Karpas-422 (cell line): Measurements from ENCODE around the gene BTBD18. TPM values are rescaled to one million over a fixed set of nuclear protein-coding genes. Genes with fewer than 3 reads are reported as not detected.
A peak's percentile ranks its signal among the peaks of the same experiment; 100 is the strongest.

Experiments used
- DNase-seq: peaks from one replicate; pipeline ENCODE4 v3.0.0-alpha.2; 2015
- H2AFZ ChIP-seq: fragments of 200-600 bp; sonication (generic); 2 replicates; pipeline ENCODE4 v1.6.1; 2014; ENCODE audit warnings: antibody characterized with exemption, low read length, mixed read lengths
- H3K27ac ChIP-seq: fragments of 200-600 bp; sonication (generic); 2 replicates; pipeline ENCODE4 v1.5.1; 2014; ENCODE audit warnings: mild to moderate bottlenecking, low read length, moderate library complexity
- H3K27me3 ChIP-seq: fragments of 200-600 bp; sonication (generic); 2 replicates; pipeline ENCODE4 v1.6.1; 2014; ENCODE audit warnings: low read length, mixed read lengths
- H3K36me3 ChIP-seq: fragments of 200-600 bp; sonication (generic); 2 replicates; pipeline ENCODE4 v1.6.1; 2014; ENCODE audit warnings: low read length, mixed read lengths; ENCODE audit not compliant: insufficient read depth
- H3K4me1 ChIP-seq: fragments of 200-600 bp; sonication (generic); 2 replicates; pipeline ENCODE4 v1.6.1; 2014; ENCODE audit warnings: mild to moderate bottlenecking, low read length, mixed read lengths
- H3K4me2 ChIP-seq: fragments of 200-600 bp; sonication (generic); 2 replicates; pipeline ENCODE4 v1.6.1; 2014; ENCODE audit warnings: low read length, low read depth, mild to moderate bottlenecking; ENCODE audit not compliant: poor library complexity, severe bottlenecking
- H3K4me3 ChIP-seq: fragments of 200-600 bp; sonication (generic); 2 replicates; pipeline ENCODE4 v1.5.1; 2014; ENCODE audit warnings: mild to moderate bottlenecking, antibody characterized with exemption, low read length, mixed read lengths
- H3K79me2 ChIP-seq: fragments of 200-600 bp; sonication (generic); 2 replicates; pipeline ENCODE4 v1.6.1; 2014; ENCODE audit warnings: mild to moderate bottlenecking, low read length, mixed read lengths
- H3K9ac ChIP-seq: fragments of 200-600 bp; sonication (generic); 2 replicates; pipeline ENCODE4 v1.6.0; 2014; ENCODE audit warnings: low read length
- H3K9me2 ChIP-seq: fragments of 200-600 bp; sonication (generic), shearing (Covaris generic); replicated peaks from 2 replicates; pipeline ENCODE4 v1.6.0; 2014; ENCODE audit warnings: mild to moderate bottlenecking, low read length, moderate library complexity; ENCODE audit not compliant: insufficient read depth
- H3K9me3 ChIP-seq: fragments of 300-700, 200-600 bp; sonication (generic); 2 replicates; pipeline ENCODE4 v1.6.1; 2014; ENCODE audit warnings: low read length, mixed read lengths
- H4K20me1 ChIP-seq: fragments of 200-600 bp; sonication (generic); 2 replicates; pipeline ENCODE4 v1.6.1; 2014; ENCODE audit warnings: mild to moderate bottlenecking, antibody characterized with exemption, low read length, low read depth; ENCODE audit not compliant: insufficient read depth
- total RNA-seq: library from RNA; depleted of rRNA; stranded (reverse); fragments of >200 nt; shearing (Covaris generic); gene quantifications from 2 replicates; pipeline ENCODE4 v1.2.3, GENCODE V29; 2014; ENCODE audit warnings: low replicate concordance

Gene BTBD18
- total RNA-seq, 1 experiment from 2014 or later: not detected

- no peak overlapping the region for H3K4me2 ChIP-seq
- H3K4me3 ChIP-seq: no peak overlapping the region
- no peaks in the 10 kb centered on the region for H4K20me1 ChIP-seq
These were observed 1.3 kb upstream of the BTBD18 start for GRCh38 chr11:57752954-57753353.

GRCh38 chr11:57751176-57751575, 443 bp downstream of the BTBD18 start:
- Histone ChIP-seq H3K4me3 (no peak overlapping the region), H3K9me2 (no peaks in the 10 kb centered on the region), H4K20me1 (no peaks in the 10 kb centered on the region), H3K4me2 (no peak overlapping the region), H3K9me3 (no peaks in the 10 kb centered on the region), H3K36me3 (no peaks in the 10 kb centered on the region), H3K27me3 (no peaks in the 10 kb centered on the region), H3K9ac (no peak overlapping the region), H3K27ac (no peak overlapping the region), H2AFZ (no peak overlapping the region), H3K79me2 (no peaks in the 10 kb centered on the region), H3K4me1 (no peaks in the 10 kb centered on the region)
- DNase-seq: no peak

More at GRCh38 chr11:57752954-57753353, 1.3 kb upstream of the BTBD18 start:
- no peaks in the 10 kb centered on the region for H3K27me3 ChIP-seq
- H3K9me2 ChIP-seq: no peaks in the 10 kb centered on the region
- H3K27ac ChIP-seq: no peak overlapping the region
- no peak for DNase-seq
- no peak overlapping the region for H2AFZ ChIP-seq
- no peaks in the 10 kb centered on the region for H3K9me3 ChIP-seq
- no peaks in the 10 kb centered on the region for H3K36me3 ChIP-seq
- H3K4me1 ChIP-seq: no peaks in the 10 kb centered on the region
- H3K9ac ChIP-seq: no peak overlapping the region
- H3K79me2 ChIP-seq: no peaks in the 10 kb centered on the region

- no peak overlapping the region for H3K9ac ChIP-seq
- peaks cover 9% of the 10 kb centered on the region for H3K4me1 ChIP-seq
- no peak overlapping the region for H3K27ac ChIP-seq
- no peak overlapping the region for H3K4me2 ChIP-seq
- H3K9me2 ChIP-seq: no peaks in the 10 kb centered on the region
- peaks cover 20% of the 10 kb centered on the region; the same call in 1 of the 2 replicates for H3K36me3 ChIP-seq
- no peaks in the 10 kb centered on the region for H3K9me3 ChIP-seq
- no peaks in the 10 kb centered on the region for H4K20me1 ChIP-seq
- H3K4me3 ChIP-seq: no peak overlapping the region
- no peak overlapping the region for H2AFZ ChIP-seq
- DNase-seq: peak; percentile 37
- peaks cover 11% of the 10 kb centered on the region for H3K79me2 ChIP-seq
- no peaks in the 10 kb centered on the region for H3K27me3 ChIP-seq
These were observed 4.7 kb downstream of the BTBD18 start for GRCh38 chr11:57746920-57747319.

DNA sequence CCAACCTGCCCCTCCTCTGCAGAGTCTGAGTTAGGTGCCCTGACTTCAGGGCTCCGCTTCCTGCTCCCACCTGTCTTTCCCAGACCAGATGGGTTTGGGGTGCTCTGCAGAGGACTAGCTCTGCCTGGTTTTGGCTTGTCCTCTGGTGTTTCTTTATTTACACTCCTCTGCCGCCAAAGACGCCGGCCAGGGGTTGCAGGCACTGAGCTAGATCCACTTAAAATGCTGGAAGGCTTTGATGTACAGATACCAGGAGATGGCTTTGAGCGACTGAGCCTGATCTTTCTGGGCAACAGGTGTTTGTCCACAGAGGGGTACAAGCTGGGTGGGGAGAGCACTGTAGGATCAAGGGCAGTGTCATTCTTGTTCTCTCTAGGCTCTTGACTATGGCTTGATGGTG, 6.4 kb downstream of the BTBD18 start:
- Histone ChIP-seq H4K20me1 (no peaks in the 10 kb centered on the region), H2AFZ (no peak overlapping the region), H3K9me2 (no peaks in the 10 kb centered on the region), H3K4me2 (no peak overlapping the region), H3K9me3 (no peaks in the 10 kb centered on the region), H3K27ac (no peak overlapping the region), H3K4me3 (no peak overlapping the region), H3K79me2 (peaks cover 20% of the 10 kb centered on the region), H3K36me3 (peaks cover 20% of the 10 kb centered on the region; the same call in 1 of the 2 replicates), H3K27me3 (no peaks in the 10 kb centered on the region), H3K9ac (no peak overlapping the region), H3K4me1 (peaks cover 17% of the 10 kb centered on the region)
- peak; percentile 38 for DNase-seq

DNA sequence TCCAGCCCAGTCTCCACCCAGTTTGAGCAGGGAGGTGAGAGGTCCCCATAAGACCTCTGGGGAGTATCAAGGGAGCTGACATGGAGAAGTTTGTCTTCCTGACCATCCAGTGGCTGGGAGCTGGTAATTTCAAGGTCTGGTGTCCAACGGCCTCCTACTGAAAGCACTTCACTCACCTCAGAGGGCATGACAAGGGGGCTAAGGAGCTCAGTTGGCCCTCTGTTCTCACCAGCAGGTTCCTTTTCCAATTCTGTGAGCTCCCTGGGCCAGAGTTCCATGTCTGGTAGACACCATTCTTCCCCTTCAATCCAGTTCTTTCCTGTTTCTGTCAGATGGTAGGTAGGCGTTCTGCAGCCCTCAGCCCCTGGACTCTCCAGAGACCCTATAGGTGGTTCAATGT, 7.3 kb downstream of the BTBD18 start:
- no peaks in the 10 kb centered on the region for H3K27me3 ChIP-seq
- peaks cover 18% of the 10 kb centered on the region for H3K4me1 ChIP-seq
- H3K9me3 ChIP-seq: no peaks in the 10 kb centered on the region
- H2AFZ ChIP-seq: no peak overlapping the region
- H3K9ac ChIP-seq: no peak overlapping the region
- DNase-seq: peak; percentile 32
- peaks cover 20% of the 10 kb centered on the region; the same call in 1 of the 2 replicates for H3K36me3 ChIP-seq
- H4K20me1 ChIP-seq: no peaks in the 10 kb centered on the region
- H3K4me3 ChIP-seq: no peak overlapping the region
- H3K9me2 ChIP-seq: no peaks in the 10 kb centered on the region
- H3K4me2 ChIP-seq: no peak overlapping the region
- peaks cover 20% of the 10 kb centered on the region for H3K79me2 ChIP-seq
- no peak overlapping the region for H3K27ac ChIP-seq

DNA sequence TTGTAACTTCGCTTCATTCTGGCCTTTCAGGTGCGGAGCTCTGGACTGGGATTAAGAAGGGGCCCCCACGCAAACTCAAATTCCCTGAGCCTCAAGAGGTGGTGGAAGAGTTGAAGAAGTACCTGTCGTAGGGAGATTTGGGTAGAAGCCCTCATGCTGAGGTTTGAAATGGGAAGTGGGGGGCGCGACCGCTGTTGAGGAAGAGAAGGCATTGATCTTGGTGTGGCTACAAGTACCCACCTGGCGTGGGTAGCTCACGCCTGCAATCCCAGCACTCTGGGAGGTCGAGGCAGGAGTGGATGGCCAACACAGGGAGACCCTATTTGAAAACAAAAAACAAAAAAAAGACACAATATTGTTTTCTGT, 9.5 kb downstream of the BTBD18 start:
- H3K79me2 ChIP-seq: peaks cover 22% of the 10 kb centered on the region
- no peaks in the 10 kb centered on the region for H3K9me3 ChIP-seq
- H3K4me2 ChIP-seq: peak overlapping the region; percentile 72
- no peaks in the 10 kb centered on the region for H3K9me2 ChIP-seq
- H3K4me3 ChIP-seq: peak overlapping the region; percentile 84
- no peaks in the 10 kb centered on the region for H3K27me3 ChIP-seq
- peak overlapping the region; percentile 93 for H3K9ac ChIP-seq
- peak overlapping the region; percentile 57 for H3K27ac ChIP-seq
- no peaks in the 10 kb centered on the region for H4K20me1 ChIP-seq
- peak; percentile 57 for DNase-seq
- peaks cover 24% of the 10 kb centered on the region; the same call in 1 of the 2 replicates for H3K36me3 ChIP-seq
- no peak overlapping the region for H2AFZ ChIP-seq
- H3K4me1 ChIP-seq: peaks cover 18% of the 10 kb centered on the region

DNA sequence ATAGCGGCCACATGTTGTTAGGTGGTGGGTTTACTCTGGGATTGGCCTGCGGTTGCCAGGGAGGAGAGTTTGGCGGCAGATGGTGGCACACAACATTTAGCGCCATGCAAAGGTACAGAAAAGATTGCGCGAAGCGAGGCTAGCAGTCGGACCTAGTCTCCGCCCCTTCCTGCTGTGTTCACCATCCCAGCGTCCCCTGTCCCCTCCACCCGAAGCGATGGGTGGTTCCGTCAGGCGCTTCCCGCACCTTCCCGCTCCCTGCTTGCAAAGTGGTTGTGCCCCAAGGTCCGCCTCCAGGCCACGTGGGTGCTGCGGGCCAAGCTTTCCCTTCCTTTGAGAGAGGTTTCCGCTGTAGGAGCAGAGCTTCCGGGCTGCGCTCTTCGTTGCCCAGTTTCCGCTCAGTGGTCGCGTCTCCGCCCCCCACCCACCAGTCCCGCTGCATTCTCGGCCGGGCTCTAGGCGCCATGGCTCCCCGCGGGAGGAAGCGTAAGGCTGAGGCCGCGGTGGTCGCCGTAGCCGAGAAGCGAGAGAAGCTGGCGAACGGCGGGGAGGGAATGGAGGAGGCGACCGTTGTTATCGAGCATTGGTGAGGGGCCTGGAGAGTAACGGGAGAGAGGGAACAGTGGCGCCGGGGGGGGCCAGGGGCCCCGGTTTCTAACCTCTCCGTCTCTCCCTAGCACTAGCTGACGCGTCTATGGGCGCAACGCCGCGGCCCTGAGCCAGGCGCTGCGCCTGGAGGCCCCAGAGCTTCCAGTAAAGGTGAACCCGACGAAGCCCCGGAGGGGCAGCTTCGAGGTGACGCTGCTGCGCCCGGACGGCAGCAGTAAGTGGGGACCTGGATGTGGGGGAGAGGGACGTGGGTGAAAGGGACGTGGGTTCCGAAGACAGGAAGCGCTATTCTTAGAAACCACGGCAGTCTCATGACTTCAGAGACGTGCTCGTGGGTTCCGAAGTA, 10.2 kb downstream of the BTBD18 start, which contains the start of gene SELENOH:
SELENOH (plus strand) TSS at position 360 of the 955 bp plus-strand sequence; CDS start at position 465, 105 bp downstream.
- Histone ChIP-seq H3K9ac (peak within 1 kb of the TSS; percentile 93), H3K4me3 (peak within 1 kb of the TSS; percentile 84), H2AFZ (no peak within 1 kb of the TSS), H4K20me1 (no peaks in the 10 kb centered on the region), H3K27ac (peak within 1 kb of the TSS; percentile 73), H3K36me3 (peaks cover 24% of the 10 kb centered on the region; the same call in 1 of the 2 replicates), H3K4me2 (peak within 1 kb of the TSS; percentile 72), H3K79me2 (peaks cover 28% of the 10 kb centered on the region), H3K9me3 (no peaks in the 10 kb centered on the region), H3K27me3 (no peaks in the 10 kb centered on the region), H3K9me2 (no peaks in the 10 kb centered on the region), H3K4me1 (peaks cover 18% of the 10 kb centered on the region)
- DNase-seq: peak; percentile 98

DNA sequence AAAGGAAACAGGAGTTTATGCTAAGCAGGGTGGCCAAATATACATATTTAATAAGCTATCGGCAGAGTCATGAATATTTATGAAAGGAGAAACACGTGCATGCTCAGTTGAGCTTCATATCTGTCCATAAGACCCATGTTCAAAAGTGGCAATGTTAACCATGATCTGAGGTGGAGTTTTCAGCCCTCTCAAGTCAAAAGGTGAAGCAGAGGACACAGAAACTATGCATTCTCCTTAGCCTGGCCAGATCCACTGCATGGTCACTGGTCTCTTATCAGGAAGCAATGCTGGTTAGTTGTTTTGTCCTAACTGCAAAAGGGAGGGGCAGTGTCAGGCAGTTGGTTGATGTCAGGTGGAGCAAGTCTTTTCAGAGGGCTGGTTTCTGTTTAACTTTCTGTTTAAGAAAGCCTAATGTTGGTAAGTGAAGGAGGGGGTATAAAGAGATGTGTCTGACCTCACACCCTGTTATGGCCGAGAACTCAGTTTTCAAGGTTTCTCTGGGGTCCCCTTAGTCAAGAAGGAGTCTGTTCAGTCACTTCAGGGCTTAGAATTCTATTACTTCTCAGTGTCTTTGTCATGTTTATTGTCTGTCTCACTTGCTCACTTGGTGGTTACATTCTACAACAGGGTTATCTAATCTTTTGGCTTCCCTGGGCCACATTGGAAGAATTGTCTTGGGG, 15.9 kb downstream of the BTBD18 start:
- Histone ChIP-seq H3K36me3 (peaks cover 4% of the 10 kb centered on the region; the same call in 1 of the 2 replicates), H4K20me1 (peaks cover 4% of the 10 kb centered on the region; the same call in 1 of the 2 replicates), H3K4me2 (no peak overlapping the region), H3K9me3 (no peaks in the 10 kb centered on the region), H3K9me2 (no peaks in the 10 kb centered on the region), H3K27me3 (no peaks in the 10 kb centered on the region), H3K27ac (no peak overlapping the region), H3K9ac (no peak overlapping the region), H3K4me3 (no peak overlapping the region), H3K79me2 (peaks cover 59% of the 10 kb centered on the region), H2AFZ (no peak overlapping the region), H3K4me1 (peaks cover 6% of the 10 kb centered on the region)
- DNase-seq: peak; percentile 35
